Stomach (tissue), 9 donors: ENCODE measurements around the gene RNFT2. TPM values are rescaled to one million over a fixed set of nuclear protein-coding genes. Genes with fewer than 3 reads are reported as not detected.
A peak's percentile ranks its signal among the peaks of the same experiment; 100 is the strongest.

Experiments
- DNase-seq, 2 donors: peaks; one replicate each; pipeline versions ENCODE4 v3.0.0 to v3.0.0-alpha.2; 2013 to 2019
- H3K27ac ChIP-seq, 5 donors: fragments of 200-600 bp in 4 of 5; sonication (generic) in 4 of 5; one replicate each; pipeline ENCODE4 v1.5.1; 2013 to 2019; ENCODE audit warnings: mild to moderate bottlenecking in 1 of 5, moderate library complexity in 1 of 5
- H3K27me3 ChIP-seq, 3 donors: fragments of 200-600 bp; sonication (generic); one replicate each; pipeline ENCODE4 v1.5.1; 2017 to 2019; ENCODE audit warnings: mixed run types in 1 of 3
- H3K36me3 ChIP-seq, 4 donors: fragments of 200-600 bp; sonication (generic); 1 replicate in 3 of 4; 2 replicates in 1 of 4; pipeline ENCODE4 v1.5.1; 2016 to 2019
- H3K4me1 ChIP-seq, 4 donors: fragments of 200-600 bp; sonication (generic); one replicate each; pipeline ENCODE4 v1.5.1; 2016 to 2019
- H3K4me3 ChIP-seq, 4 donors: fragments of 200-600 bp; sonication (generic) in 3 of 4; one replicate each; pipeline ENCODE4 v1.5.1; 2016 to 2019; ENCODE audit warnings: mild to moderate bottlenecking in 1 of 4
- H3K9me3 ChIP-seq, 4 donors: fragments of 200-600 bp; sonication (generic); one replicate each; pipeline ENCODE4 v1.5.1; 2016 to 2019
- CTCF ChIP-seq, 7 experiments: fragments of 450-650 bp in 4 of 7; fragments of 200-600 bp in 3 of 7; sonication (generic) in 3 of 7; IDR thresholded peaks; one replicate each; pipeline ENCODE4 v1.5.1; 2016 to 2019; ENCODE audit warnings: antibody characterized with exemption in 7 of 7, control low read depth in 2 of 7, mild to moderate bottlenecking in 1 of 7
- EP300 ChIP-seq: sonication (generic); formaldehyde crosslinking; IDR thresholded peaks from one replicate; pipeline ENCODE4 v1.6.1; 2017; ENCODE audit warnings: antibody characterized with exemption
- POLR2A ChIP-seq, 4 donors: fragments of 450-650 bp; IDR thresholded peaks; one replicate each; pipeline ENCODE4 v1.6.1; 2016; ENCODE audit warnings: antibody characterized with exemption in 4 of 4, control low read depth in 2 of 4, mild to moderate bottlenecking in 1 of 4, moderate library complexity in 1 of 4
- POLR2AphosphoS5 ChIP-seq, 3 donors: sonication (generic); formaldehyde crosslinking; IDR thresholded peaks; one replicate each; pipeline ENCODE4 v1.6.1; 2016; ENCODE audit warnings: antibody characterized with exemption in 3 of 3
- WGBS, 5 donors: extraction: QIAGEN DNeasy Blood & Tissue Kit in 3 of 5; methylation state at CpG; one replicate each; pipeline versions ENCODE4 v1.1.5 to v1.1.7; 2013 to 2018; 5-methylcytosine and 5-hydroxymethylcytosine counted together
- intact Hi-C: fragments of 100-400 bp; cut with DNase I; formaldehyde crosslinking; loops from one replicate; pipeline ENCODE4 v1.15.1; 2023; ENCODE audit warnings: low total_unique reads
- polyA plus RNA-seq, 3 donors: library from polyadenylated mRNA; stranded (reverse); fragments of 200-250 nt; gene quantifications; one replicate each; pipeline ENCODE4 v1.2.3, GENCODE V29; 2013
- total RNA-seq, 5 donors: library from RNA; depleted of rRNA; stranded (reverse); fragments of >200 nt; gene quantifications; one replicate each; pipeline versions ENCODE4 v1.1.0 to v1.2.3, GENCODE V29; 2014 to 2016
- donor health status: healthy with polysubstance abuse.
- donor health status: Bipolar disorder and iron deficiency.
- donor health status: healthy.

RNFT2 gene
- total and polyA plus RNA-seq, 8 donors: 0.43 to 12.7 (median 1.6) TPM; not detected in 2

- H3K27ac ChIP-seq: no peak overlapping the region
- H3K9me3 ChIP-seq: no peaks in the 10 kb centered on the region
- H3K4me1 ChIP-seq: peaks cover 19 to 51% (median 34%) of the 10 kb centered on the region in 4 donors
- no peak for DNase-seq
- H3K36me3 ChIP-seq: peaks cover 18 to 52% (median 46%) of the 10 kb centered on the region in 4 donors
- intact Hi-C loops: no loop called here
- H3K27me3 ChIP-seq: no peaks in the 10 kb centered on the region
- no peak for TF ChIP-seq POLR2A (IDR thresholded peaks at IDR 0.05)
- no peak for TF ChIP-seq POLR2AphosphoS5 (IDR thresholded peaks at IDR 0.05)
- TF ChIP-seq EP300: no peak
- no peak for TF ChIP-seq CTCF (IDR thresholded peaks at IDR 0.05)
- H3K4me3 ChIP-seq: no peak overlapping the region
Measured at GRCh38 chr12:116722245-116722644, 15.9 kb upstream of the RNFT2 start.

GRCh38 chr12:116726694-116727093 is 11.4 kb upstream of the RNFT2 start:
- no peak for DNase-seq
- H3K36me3 ChIP-seq: peaks cover 12 to 39% (median 22%) of the 10 kb centered on the region in 4 donors
- 17 to 34% (median 29%) methylated on average over 4 of the region's 4 CpGs for WGBS, 5 donors
- peaks cover 27 to 45% (median 31%) of the 10 kb centered on the region in 4 donors for H3K4me1 ChIP-seq
- TF ChIP-seq POLR2AphosphoS5 (IDR thresholded peaks at IDR 0.05) (no peak), CTCF (IDR thresholded peaks at IDR 0.05) (no peak), EP300 (no peak), POLR2A (IDR thresholded peaks at IDR 0.05) (no peak)
- intact Hi-C loops: no loop called here
- H3K4me3 ChIP-seq: no peak overlapping the region
- H3K27ac ChIP-seq: peak overlapping the region in 1 of 5 donors; percentile 52
- H3K27me3 ChIP-seq: no peaks in the 10 kb centered on the region
- no peaks in the 10 kb centered on the region for H3K9me3 ChIP-seq

- intact Hi-C loops: no loop called here
- Histone ChIP-seq H3K4me3 (no peak overlapping the region), H3K4me1 (peaks cover 28 to 50% (median 34%) of the 10 kb centered on the region in 4 donors), H3K36me3 (peaks cover 9 to 34% (median 19%) of the 10 kb centered on the region in 4 donors), H3K9me3 (no peaks in the 10 kb centered on the region), H3K27ac (peak overlapping the region in 4 of 5 donors; percentile 14 to 76 (median 34)), H3K27me3 (no peaks in the 10 kb centered on the region)
- no peak for DNase-seq
- WGBS, 5 donors: 27 to 55% (median 37%) methylated on average over 3 of the region's 3 CpGs
- TF ChIP-seq EP300 (no peak), POLR2AphosphoS5 (IDR thresholded peaks at IDR 0.05) (peak in 1 of 3 donors; percentile 24)
Measured at GRCh38 chr12:116727261-116727660, 10.9 kb upstream of the RNFT2 start.

GRCh38 chr12:116727891-116728290 is 10.2 kb upstream of the RNFT2 start:
- H3K4me3 ChIP-seq: no peak overlapping the region
- no peaks in the 10 kb centered on the region for H3K27me3 ChIP-seq
- 32 to 52% (median 43%) methylated on average over 6 of the region's 6 CpGs for WGBS, 5 donors
- TF ChIP-seq CTCF (IDR thresholded peaks at IDR 0.05) (no peak), POLR2A (IDR thresholded peaks at IDR 0.05) (no peak), POLR2AphosphoS5 (IDR thresholded peaks at IDR 0.05) (no peak), EP300 (no peak)
- peaks cover 3 to 34% (median 17%) of the 10 kb centered on the region in 4 donors for H3K36me3 ChIP-seq
- intact Hi-C loops: no loop called here
- H3K4me1 ChIP-seq: peaks cover 28 to 50% (median 34%) of the 10 kb centered on the region in 4 donors
- peak overlapping the region in 2 of 5 donors; percentile 14 to 16 for H3K27ac ChIP-seq
- H3K9me3 ChIP-seq: no peaks in the 10 kb centered on the region
- DNase-seq: no peak

- TF ChIP-seq POLR2AphosphoS5 (IDR thresholded peaks at IDR 0.05) (no peak), POLR2A (IDR thresholded peaks at IDR 0.05) (no peak), EP300 (no peak), CTCF (IDR thresholded peaks at IDR 0.05) (no peak)
- Histone ChIP-seq H3K9me3 (no peaks in the 10 kb centered on the region), H3K4me1 (peaks cover 23 to 60% (median 47%) of the 10 kb centered on the region in 4 donors), H3K4me3 (no peak overlapping the region), H3K27me3 (no peaks in the 10 kb centered on the region), H3K36me3 (peaks cover 8 to 51% (median 36%) of the 10 kb centered on the region in 4 donors), H3K27ac (peak overlapping the region in 1 of 5 donors; percentile 3)
- intact Hi-C loops: no loop called here
- no peak for DNase-seq
- WGBS, 5 donors: 72 to 91% (median 86%) methylated on average over 3 of the region's 3 CpGs
Measured at GRCh38 chr12:116731801-116732200, 6.3 kb upstream of the RNFT2 start.
